K562 (cell line): ENCODE measurements around the gene SLC30A1. TPM values are rescaled to one million over a fixed set of nuclear protein-coding genes. Genes with fewer than 3 reads are reported as not detected.
A peak's percentile ranks its signal among the peaks of the same experiment; 100 is the strongest.

Source experiments
- ATF7 ChIP-seq: fragments of 450-650 bp; IDR thresholded peaks from 2 replicates; pipeline ENCODE4 v1.7.1; 2014; ENCODE audit warnings: mild to moderate bottlenecking, moderate library complexity
- BHLHE40 ChIP-seq: IDR thresholded peaks from 2 replicates; pipeline ENCODE4 v1.6.1; 2011; ENCODE audit warnings: low read length, improper control_type of control experiment
- CHD2 ChIP-seq: IDR thresholded peaks from 2 replicates; pipeline ENCODE4 v1.6.1; 2011; ENCODE audit warnings: low read depth, low read length
- FOSL1 ChIP-seq: fragments of 200-800 bp; sonication (Bioruptor generic); conservative IDR thresholded peaks from 2 replicates; pipeline ENCODE4 v1.6.1; 2016; ENCODE audit warnings: missing genetic modification characterization, missing compliant biosample characterization
- HDAC6 ChIP-seq: IDR thresholded peaks from 2 replicates; pipeline ENCODE4 v1.6.1; 2012; ENCODE audit warnings: low read depth, mild to moderate bottlenecking, control low read depth, inconsistent platforms, low read length, moderate library complexity
- MEIS2 ChIP-seq: fragments of 450-650 bp; IDR thresholded peaks from 2 replicates; pipeline ENCODE4 v1.6.1; 2014; ENCODE audit warnings: mild to moderate bottlenecking; ENCODE audit not compliant: partially characterized antibody
- MTA1 ChIP-seq: fragments of 450-650 bp; IDR thresholded peaks from 2 replicates; pipeline ENCODE4 v1.6.1; 2017; ENCODE audit warnings: borderline replicate concordance
- MYBL2 ChIP-seq, 2 experiments: fragments of 450-650 bp in 1 of 2; sonication (generic) in 1 of 2; formaldehyde crosslinking in 1 of 2; IDR thresholded peaks; 2 replicates each; pipeline versions ENCODE4 v1.6.1 to v1.8.1; 2017 to 2022; ENCODE audit warnings: borderline replicate concordance in 1 of 2, inconsistent platforms in 1 of 2, low read depth in 1 of 2, mild to moderate bottlenecking in 1 of 2, missing genetic modification reagents in 1 of 2, moderate library complexity in 1 of 2
- POLR2A ChIP-seq: fragments of 450-650 bp; conservative IDR thresholded peaks from 2 replicates; pipeline ENCODE4 v1.6.1; 2016
- PRDM10 ChIP-seq: fragments of 450-650 bp; IDR thresholded peaks from 2 replicates; pipeline ENCODE4 v1.6.1; 2018; ENCODE audit not compliant: partially characterized antibody
- RBM34 ChIP-seq: fragments of 200-400 bp; formaldehyde crosslinking; IDR thresholded peaks from 2 replicates; pipeline ENCODE4 v1.6.1; 2018; ENCODE audit warnings: low read length, borderline replicate concordance; ENCODE audit not compliant: insufficient read depth
- SAFB ChIP-seq: fragments of 200-400 bp; formaldehyde crosslinking; IDR thresholded peaks from 2 replicates; pipeline ENCODE4 v1.6.1; 2017; ENCODE audit warnings: low read depth, low read length, borderline replicate concordance
- SMAD3 ChIP-seq: fragments of 450-650 bp; formaldehyde crosslinking; conservative IDR thresholded peaks from 2 replicates; pipeline ENCODE4 v1.4.0; 2020; ENCODE audit warnings: mild to moderate bottlenecking
- SMARCA5 ChIP-seq: fragments of 450-650 bp; IDR thresholded peaks from 2 replicates; pipeline ENCODE4 v1.6.1; 2016
- TEAD2 ChIP-seq: fragments of 450-650 bp; IDR thresholded peaks from 2 replicates; pipeline ENCODE4 v1.6.1; 2016; ENCODE audit warnings: missing genetic modification characterization, control low read depth, missing compliant biosample characterization
- ZNF395 ChIP-seq: fragments of 200-800 bp; sonication (Bioruptor generic); IDR thresholded peaks from 2 replicates; pipeline ENCODE4 v1.6.1; 2017; ENCODE audit warnings: missing genetic modification characterization, missing compliant biosample characterization
- ZNF436 ChIP-seq: fragments of 250-450, 450-650 bp; sonication (Bioruptor Pico); formaldehyde crosslinking; IDR thresholded peaks from 2 replicates; pipeline ENCODE4 v1.7.0; 2020; ENCODE audit warnings: mild to moderate bottlenecking
- ZNF444 ChIP-seq: fragments of 250-450 bp; sonication (Bioruptor Pico); IDR thresholded peaks from 2 replicates; pipeline ENCODE4 v1.4.0; 2020; ENCODE audit warnings: mild to moderate bottlenecking, moderate library complexity
- ZNF507 ChIP-seq: conservative IDR thresholded peaks from 2 replicates; pipeline ENCODE4 v1.6.1; 2017; ENCODE audit warnings: missing genetic modification characterization, missing compliant biosample characterization
- polyA plus RNA-seq, 8 experiments: library from polyadenylated mRNA; depleted of rRNA in 4 of 8; stranded (reverse) in 5 of 8; unstranded in 3 of 8; fragments of >200 nt; fragmentation: Nextera tagmentation in 2 of 8; fragmentation: Illumina TruSeq in 1 of 8; extraction: Ambion mirVana in 2 of 8; extraction: Trizol in 1 of 8; gene quantifications; 2 replicates each; pipeline versions ENCODE4 v1.2.1 to v1.2.3, GENCODE V29; 2011 to 2014; ENCODE audit warnings: inconsistent platforms in 1 of 8, missing spikeins in 1 of 8
- total RNA-seq, 7 experiments: library from RNA; depleted of rRNA in 6 of 7; stranded (reverse); fragments of >200 nt in 6 of 7; fragmentation: Illumina TruSeq in 2 of 7; extraction: Trizol in 2 of 7; gene quantifications; 2 replicates each; pipeline versions ENCODE4 v1.2.1 to v1.2.3, GENCODE V29; 2011 to 2021; ENCODE audit warnings: low replicate concordance in 1 of 7
- TF ChIP-seq, protein P1 (sequence below), 2 experiments: IDR thresholded peaks; 2 replicates each; pipeline ENCODE4 v1.6.1; 2012; ENCODE audit warnings: improper control_type of control experiment in 2 of 2, low read depth in 2 of 2, low read length in 2 of 2, borderline replicate concordance in 1 of 2

Gene SLC30A1
- total and polyA plus RNA-seq, 9 of the 15 experiments (the other 6 are each of a cell fraction or from before 2014, with no cell fraction given): 4.1 to 14.4 (median 6.6) TPM

DNA sequence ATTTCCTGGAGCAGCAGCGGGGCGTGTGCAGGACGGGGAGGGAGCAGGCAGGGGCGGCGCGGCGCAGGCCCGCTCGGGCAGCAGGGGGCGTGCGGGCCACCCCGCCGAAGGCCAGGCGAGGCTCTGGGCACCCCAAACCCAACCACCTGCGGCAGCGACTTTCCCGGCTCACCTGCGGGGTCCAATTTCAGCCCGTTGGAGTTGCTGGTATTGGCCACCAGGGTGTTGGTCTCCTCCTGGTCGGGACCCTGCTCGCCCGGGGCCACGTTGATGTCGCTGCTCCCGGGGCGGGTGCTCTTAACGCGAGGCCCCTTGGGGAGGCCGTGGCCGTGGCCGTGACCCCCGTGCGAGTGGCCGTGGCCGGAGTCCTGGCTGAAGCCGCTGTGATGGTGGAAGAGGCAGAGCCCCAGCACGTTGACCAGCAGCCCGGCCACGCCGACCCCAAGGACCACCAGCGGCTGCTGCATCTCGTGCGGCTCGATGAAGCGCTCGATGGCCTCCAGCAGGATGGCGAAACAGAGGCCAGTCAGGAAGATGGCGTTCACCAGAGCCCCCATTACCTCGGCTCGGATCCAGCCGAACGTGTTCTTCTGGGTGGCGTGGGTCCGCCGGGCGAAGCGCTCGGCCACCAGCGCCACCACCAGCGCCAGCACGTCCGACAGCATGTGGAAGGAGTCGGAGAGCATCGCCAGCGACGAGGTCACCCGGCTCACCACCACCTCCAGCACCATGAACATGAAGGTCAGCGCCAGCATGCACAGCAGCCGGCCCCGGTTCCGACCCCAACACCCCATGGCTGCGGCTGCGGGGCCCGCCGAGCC, 932 bp downstream of the SLC30A1 start (continued):
- TF ChIP-seq MTA1: no peak
- TF ChIP-seq RBM34: no peak
- TF ChIP-seq SMARCA5: peak; percentile 55; the same call in 1 of the 2 replicates
- peak; percentile 41 for TF ChIP-seq PRDM10
- TF ChIP-seq ZNF507 (tag): no peak
- TF ChIP-seq TEAD2 (tag): no peak
- TF ChIP-seq, protein P1, sequence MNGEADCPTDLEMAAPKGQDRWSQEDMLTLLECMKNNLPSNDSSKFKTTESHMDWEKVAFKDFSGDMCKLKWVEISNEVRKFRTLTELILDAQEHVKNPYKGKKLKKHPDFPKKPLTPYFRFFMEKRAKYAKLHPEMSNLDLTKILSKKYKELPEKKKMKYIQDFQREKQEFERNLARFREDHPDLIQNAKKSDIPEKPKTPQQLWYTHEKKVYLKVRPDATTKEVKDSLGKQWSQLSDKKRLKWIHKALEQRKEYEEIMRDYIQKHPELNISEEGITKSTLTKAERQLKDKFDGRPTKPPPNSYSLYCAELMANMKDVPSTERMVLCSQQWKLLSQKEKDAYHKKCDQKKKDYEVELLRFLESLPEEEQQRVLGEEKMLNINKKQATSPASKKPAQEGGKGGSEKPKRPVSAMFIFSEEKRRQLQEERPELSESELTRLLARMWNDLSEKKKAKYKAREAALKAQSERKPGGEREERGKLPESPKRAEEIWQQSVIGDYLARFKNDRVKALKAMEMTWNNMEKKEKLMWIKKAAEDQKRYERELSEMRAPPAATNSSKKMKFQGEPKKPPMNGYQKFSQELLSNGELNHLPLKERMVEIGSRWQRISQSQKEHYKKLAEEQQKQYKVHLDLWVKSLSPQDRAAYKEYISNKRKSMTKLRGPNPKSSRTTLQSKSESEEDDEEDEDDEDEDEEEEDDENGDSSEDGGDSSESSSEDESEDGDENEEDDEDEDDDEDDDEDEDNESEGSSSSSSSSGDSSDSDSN (IDR thresholded peaks at IDR 0.05; ENCODE audit: borderline replicate concordance in 1 of 2, low read depth in 2 of 2, low read length in 2 of 2): peak in 1 of 2 experiments; percentile 64; a peak in 1 of 4 replicates
- TF ChIP-seq POLR2A: no peak
- TF ChIP-seq MYBL2 (IDR thresholded peaks at IDR 0.05; ENCODE audit: low read depth): no peak
- no peak; the same call in 1 of the 2 replicates for TF ChIP-seq MYBL2 (CRISPR knock-in tag; IDR thresholded peaks at IDR 0.05; ENCODE audit: borderline replicate concordance)
- no peak for TF ChIP-seq SMAD3 (CRISPR knock-in tag)
- TF ChIP-seq HDAC6: no peak
- TF ChIP-seq BHLHE40: peak; percentile 48
- TF ChIP-seq ZNF444 (CRISPR knock-in tag): no peak
- TF ChIP-seq CHD2: no peak
- TF ChIP-seq ZNF395 (CRISPR knock-in tag): peak; percentile 77; the same call in 1 of the 2 replicates
- TF ChIP-seq ATF7: peak; percentile 41; the same call in 1 of the 2 replicates
- TF ChIP-seq ZNF436: no peak
- no peak for TF ChIP-seq FOSL1 (tag)
- TF ChIP-seq SAFB: 0 out of 2 replicates have a peak, but pooled peaks have one; percentile 43
- TF ChIP-seq MEIS2: no peak
